ENCODE measurements around the gene EFCAB6.

EFCAB6 gene

GRCh38 chr22:43555561-43556515 is 256.3 kb downstream of the EFCAB6 start:
- TF ChIP-seq POLR2A (IDR thresholded peaks at IDR 0.05; ENCODE audit: low read depth, low read length) = no peak
- no peak for TF ChIP-seq POLR2AphosphoS5 (IDR thresholded peaks at IDR 0.05; ENCODE audit: low read depth, low read length)
- TF ChIP-seq TAF1 (IDR thresholded peaks at IDR 0.05; ENCODE audit: borderline replicate concordance, low read depth, low read length) = no peak

GRCh38 chr22:43554694-43555365 is 257.3 kb downstream of the EFCAB6 start:
- TF ChIP-seq POLR2A (IDR thresholded peaks at IDR 0.05; ENCODE audit: low read depth, low read length) (no peak), TAF1 (IDR thresholded peaks at IDR 0.05; ENCODE audit: borderline replicate concordance, low read depth, low read length) (no peak)
- no peak for DNase-seq (ENCODE audit: insufficient read length)
- FAIRE-seq = no peak

More at GRCh38 chr22:43555561-43556515, 256.3 kb downstream of the EFCAB6 start:
- DNase-seq (ENCODE audit: insufficient read length) (no peak), FAIRE-seq (no peak)

- TF ChIP-seq POLR2A (IDR thresholded peaks at IDR 0.05; ENCODE audit: low read depth, low read length) (no peak), TAF1 (IDR thresholded peaks at IDR 0.05; ENCODE audit: borderline replicate concordance, low read depth, low read length) (no peak), POLR2AphosphoS5 (IDR thresholded peaks at IDR 0.05; ENCODE audit: low read depth, low read length) (no peak)
- DNase-seq (ENCODE audit: insufficient read length) (no peak), FAIRE-seq (no peak)
These were observed 257.9 kb downstream of the EFCAB6 start for GRCh38 chr22:43554259-43554636.

- FAIRE-seq (no peak), DNase-seq (ENCODE audit: insufficient read length) (no peak)
- TF ChIP-seq POLR2A (IDR thresholded peaks at IDR 0.05; ENCODE audit: low read depth, low read length) (no peak), TAF1 (IDR thresholded peaks at IDR 0.05; ENCODE audit: borderline replicate concordance, low read depth, low read length) (no peak), POLR2AphosphoS5 (IDR thresholded peaks at IDR 0.05; ENCODE audit: low read depth, low read length) (no peak)
These were observed 258.4 kb downstream of the EFCAB6 start for GRCh38 chr22:43553451-43554258.

- FAIRE-seq (no peak), DNase-seq (ENCODE audit: insufficient read length) (no peak)
- TF ChIP-seq POLR2AphosphoS5 (IDR thresholded peaks at IDR 0.05; ENCODE audit: low read depth, low read length) (no peak), POLR2A (IDR thresholded peaks at IDR 0.05; ENCODE audit: low read depth, low read length) (no peak), TAF1 (IDR thresholded peaks at IDR 0.05; ENCODE audit: borderline replicate concordance, low read depth, low read length) (no peak)
These were observed 261.4 kb downstream of the EFCAB6 start for GRCh38 chr22:43550672-43551071.

GRCh38 chr22:43550024-43550620 is 262.0 kb downstream of the EFCAB6 start:
- DNase-seq (ENCODE audit: insufficient read length) (no peak), FAIRE-seq (no peak)
- TF ChIP-seq TAF1 (IDR thresholded peaks at IDR 0.05; ENCODE audit: borderline replicate concordance, low read depth, low read length) (no peak), POLR2A (IDR thresholded peaks at IDR 0.05; ENCODE audit: low read depth, low read length) (no peak), POLR2AphosphoS5 (IDR thresholded peaks at IDR 0.05; ENCODE audit: low read depth, low read length) (no peak)

- FAIRE-seq (no peak), DNase-seq (ENCODE audit: insufficient read length) (no peak)
- TF ChIP-seq POLR2A (IDR thresholded peaks at IDR 0.05; ENCODE audit: low read depth, low read length) (no peak), TAF1 (IDR thresholded peaks at IDR 0.05; ENCODE audit: borderline replicate concordance, low read depth, low read length) (no peak), POLR2AphosphoS5 (IDR thresholded peaks at IDR 0.05; ENCODE audit: low read depth, low read length) (no peak)
These were observed 265.9 kb downstream of the EFCAB6 start for GRCh38 chr22:43546186-43546585.

- no peak for DNase-seq (ENCODE audit: insufficient read length)
- TF ChIP-seq TAF1 (IDR thresholded peaks at IDR 0.05; ENCODE audit: borderline replicate concordance, low read depth, low read length) = no peak
- TF ChIP-seq POLR2AphosphoS5 (IDR thresholded peaks at IDR 0.05; ENCODE audit: low read depth, low read length) = no peak
- no peak for TF ChIP-seq POLR2A (IDR thresholded peaks at IDR 0.05; ENCODE audit: low read depth, low read length)
- FAIRE-seq = no peak
These were observed 267.8 kb downstream of the EFCAB6 start for GRCh38 chr22:43544289-43544673.

- FAIRE-seq (no peak), DNase-seq (ENCODE audit: insufficient read length) (no peak)
- TF ChIP-seq POLR2AphosphoS5 (IDR thresholded peaks at IDR 0.05; ENCODE audit: low read depth, low read length) = no peak
These were observed 268.4 kb downstream of the EFCAB6 start for GRCh38 chr22:43543522-43544288.

GRCh38 chr22:43542681-43543521 is 269.2 kb downstream of the EFCAB6 start:
- DNase-seq (ENCODE audit: insufficient read length) (no peak), FAIRE-seq (no peak)
- TF ChIP-seq TAF1 (IDR thresholded peaks at IDR 0.05; ENCODE audit: borderline replicate concordance, low read depth, low read length) (no peak), POLR2A (IDR thresholded peaks at IDR 0.05; ENCODE audit: low read depth, low read length) (no peak), POLR2AphosphoS5 (IDR thresholded peaks at IDR 0.05; ENCODE audit: low read depth, low read length) (no peak)
